GM18505 (cell line): Measurements from ENCODE around the gene ZDHHC22.

ENCODE experiments used
- ATAC-seq: cut with Tn5 transposase; IDR thresholded peaks from one replicate; pipeline ENCODE4 v1.9.1; 2021; ENCODE audit not compliant: unreplicated experiment
- POLR2A ChIP-seq: IDR thresholded peaks from 4 replicates; pipeline ENCODE4 v1.6.1; 2011; ENCODE audit warnings: borderline replicate concordance; ENCODE audit not compliant: insufficient read depth, insufficient read length; ENCODE audit errors: extremely low read depth

The ZDHHC22 gene

GRCh38 chr14:77141214-77142004, at the start of gene ZDHHC22:
ZDHHC22 (minus strand) TSS chr14:77141791; CDS start chr14:77139738, 2,053 bp downstream.
- TF ChIP-seq POLR2A = no peak
- no peak for ATAC-seq

- no peak for TF ChIP-seq POLR2A
- ATAC-seq = no peak
Measured at GRCh38 chr14:77190977-77191376, 49.4 kb upstream of the ZDHHC22 start.

- TF ChIP-seq POLR2A = no peak
- ATAC-seq = no peak
Measured at GRCh38 chr14:77189479-77189878, 47.9 kb upstream of the ZDHHC22 start.

GRCh38 chr14:77187649-77188012, 46.0 kb upstream of the ZDHHC22 start:
- no peak for TF ChIP-seq POLR2A
- ATAC-seq = no peak

- no peak for TF ChIP-seq POLR2A
- ATAC-seq = no peak
Measured at GRCh38 chr14:77186911-77187648, 45.5 kb upstream of the ZDHHC22 start.

- ATAC-seq = no peak
- no peak for TF ChIP-seq POLR2A
Measured at GRCh38 chr14:77185093-77185465, 43.5 kb upstream of the ZDHHC22 start.

GRCh38 chr14:77184396-77185092, 43.0 kb upstream of the ZDHHC22 start:
- ATAC-seq = no peak
- no peak for TF ChIP-seq POLR2A

GRCh38 chr14:77183896-77184295, 42.3 kb upstream of the ZDHHC22 start:
- ATAC-seq = no peak

GRCh38 chr14:77181603-77182437, 40.2 kb upstream of the ZDHHC22 start, which contains the start of gene TMEM63C:
TMEM63C (plus strand) TSS chr14:77181798; CDS start chr14:77218814, 37,016 bp downstream.
- ATAC-seq = peak; percentile 80
- no peak for TF ChIP-seq POLR2A

More at GRCh38 chr14:77183896-77184295, 42.3 kb upstream of the ZDHHC22 start:
- no peak for TF ChIP-seq POLR2A

- no peak for ATAC-seq
- TF ChIP-seq POLR2A = no peak
Measured at GRCh38 chr14:77180726-77181602, 39.4 kb upstream of the ZDHHC22 start.

- no peak for TF ChIP-seq POLR2A
- no peak for ATAC-seq
Measured at GRCh38 chr14:77178656-77179055, 37.1 kb upstream of the ZDHHC22 start.

- TF ChIP-seq POLR2A = no peak
- no peak for ATAC-seq
Measured at GRCh38 chr14:77177702-77178101, 36.1 kb upstream of the ZDHHC22 start.
